ENCODE data around the gene MDM1. TPM values are rescaled to one million over a fixed set of nuclear protein-coding genes. Genes with fewer than 3 reads are reported as not detected.

Gene MDM1
- polyA plus RNA-seq, 1 donor (not counting 4 experiments of a cell fraction or from before 2014, with no cell fraction given): 7.5 TPM

DNA sequence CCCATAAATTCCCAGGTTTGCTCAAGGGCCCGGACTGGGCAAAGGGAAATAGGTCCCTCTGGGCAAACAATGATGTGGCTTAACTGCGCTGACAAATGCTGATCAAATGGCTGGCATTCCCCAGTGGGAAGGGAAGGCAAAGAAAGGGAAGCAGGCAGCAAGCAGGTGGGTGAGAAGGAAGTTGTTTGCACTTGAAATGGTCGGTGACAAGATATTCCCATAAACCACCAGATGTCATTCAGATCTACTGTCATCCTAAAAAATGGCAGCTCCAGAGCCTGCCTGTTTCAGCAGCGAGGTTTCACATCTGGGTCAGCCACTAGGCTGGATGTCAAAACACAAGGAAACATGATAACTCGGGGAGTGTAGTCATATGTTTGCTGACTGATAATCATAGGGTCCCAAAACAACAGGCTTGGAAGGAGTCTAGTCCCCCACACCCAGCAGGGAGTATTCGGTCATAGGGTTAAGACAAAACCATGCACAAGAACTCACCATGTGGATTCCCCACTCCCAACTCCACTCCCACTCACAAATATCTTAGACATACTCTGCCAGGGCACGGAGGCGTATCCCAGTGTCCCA, 37.9 kb upstream of the MDM1 start:
- Histone ChIP-seq H3K27ac (ENCODE audit: control insufficient read depth, insufficient read depth, low read length) (no peak overlapping the region), H3K36me3 (ENCODE audit: control insufficient read depth in 2 of 2, extremely low read depth in 1 of 2, insufficient read depth in 2 of 2, low read length in 2 of 2) (no peaks in the 10 kb centered on the region), H3K9me1 (ENCODE audit: control insufficient read depth, extremely low read depth, insufficient read depth, low read length) (no peaks in the 10 kb centered on the region), H3K9me3 (ENCODE audit: control insufficient read depth, low read depth, low read length) (no peaks in the 10 kb centered on the region), H4K20me1 (ENCODE audit: control insufficient read depth, extremely low read depth, insufficient read depth, low read length) (no peaks in the 10 kb centered on the region), H2AFZ (ENCODE audit: control insufficient read depth, low read length) (no peak overlapping the region), H3K4me2 (ENCODE audit: control insufficient read depth, extremely low read depth, insufficient read depth, low read depth, low read length) (no peak overlapping the region), H3K27me3 (ENCODE audit: control insufficient read depth, extremely low read depth, insufficient read depth, low read length) (no peaks in the 10 kb centered on the region), H3K79me2 (ENCODE audit: control insufficient read depth, insufficient read depth, low read length) (no peaks in the 10 kb centered on the region), H3K4me1 (ENCODE audit: control insufficient read depth, extremely low read depth, insufficient read depth, low read length) (peaks cover 10% of the 10 kb centered on the region), H3K4me3 (ENCODE audit: control insufficient read depth in 2 of 3, extremely low read depth in 1 of 3, insufficient read depth in 2 of 3, low read depth in 1 of 3, low read length in 3 of 3) (no peak overlapping the region), H3K9ac (ENCODE audit: control insufficient read depth, extremely low read depth, insufficient read depth, low read length) (no peak overlapping the region)
- no peak for FAIRE-seq
- no peak for DNase-seq (ENCODE audit: low read depth, low spot score)
- dilution Hi-C loops (cut with MboI; ENCODE audit: extremely low pct_ligation_motif_present, low sequenced_read_pairs): no loop called here
- TF ChIP-seq CTCF (optimal IDR thresholded peaks at IDR 0.05 in 1 of 3, IDR thresholded peaks at IDR 0.05 in 1 of 3, conservative IDR thresholded peaks at IDR 0.05 in 1 of 3; ENCODE audit: extremely low read depth in 1 of 3, insufficient read depth in 2 of 3, low read length in 3 of 3) (no peak), EZH2 (IDR thresholded peaks at IDR 0.05; ENCODE audit: low read length) (no peak)

DNA sequence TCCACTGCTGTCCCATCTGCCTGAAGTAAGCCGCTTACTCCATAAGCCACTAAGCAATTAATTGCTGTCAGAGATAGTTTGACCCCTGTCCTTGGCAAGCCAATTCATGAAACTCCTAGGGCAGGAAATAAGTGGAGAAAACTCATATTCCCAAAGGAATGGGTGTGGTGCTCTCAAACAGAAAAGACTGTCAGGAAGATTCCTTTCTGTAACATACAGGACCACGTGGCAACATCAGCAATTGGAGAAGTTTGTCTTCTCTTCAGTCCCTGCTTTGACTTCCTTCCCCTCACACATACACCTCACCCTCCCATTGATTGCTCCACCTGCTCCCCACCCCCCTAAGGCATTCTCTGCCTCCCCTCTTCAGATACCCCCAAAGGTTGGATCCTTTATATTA, 36.2 kb upstream of the MDM1 start:
- H4K20me1 ChIP-seq (ENCODE audit: control insufficient read depth, extremely low read depth, insufficient read depth, low read length): no peaks in the 10 kb centered on the region
- H2AFZ ChIP-seq (ENCODE audit: control insufficient read depth, low read length): no peak overlapping the region
- H3K4me1 ChIP-seq (ENCODE audit: control insufficient read depth, extremely low read depth, insufficient read depth, low read length): peaks cover 8% of the 10 kb centered on the region
- H3K4me2 ChIP-seq (ENCODE audit: control insufficient read depth, extremely low read depth, insufficient read depth, low read depth, low read length): no peak overlapping the region
- no peak overlapping the region for H3K4me3 ChIP-seq (ENCODE audit: control insufficient read depth in 2 of 3, extremely low read depth in 1 of 3, insufficient read depth in 2 of 3, low read depth in 1 of 3, low read length in 3 of 3)
- H3K9ac ChIP-seq (ENCODE audit: control insufficient read depth, extremely low read depth, insufficient read depth, low read length): no peak overlapping the region
- no peak for DNase-seq (ENCODE audit: low read depth, low spot score)
- dilution Hi-C loops (cut with MboI; ENCODE audit: extremely low pct_ligation_motif_present, low sequenced_read_pairs): no loop called here
- H3K27me3 ChIP-seq (ENCODE audit: control insufficient read depth, extremely low read depth, insufficient read depth, low read length): no peaks in the 10 kb centered on the region
- no peaks in the 10 kb centered on the region for H3K36me3 ChIP-seq (ENCODE audit: control insufficient read depth in 2 of 2, extremely low read depth in 1 of 2, insufficient read depth in 2 of 2, low read length in 2 of 2)
- H3K9me3 ChIP-seq (ENCODE audit: control insufficient read depth, low read depth, low read length): no peaks in the 10 kb centered on the region
- H3K27ac ChIP-seq (ENCODE audit: control insufficient read depth, insufficient read depth, low read length): no peak overlapping the region
- H3K79me2 ChIP-seq (ENCODE audit: control insufficient read depth, insufficient read depth, low read length): no peaks in the 10 kb centered on the region
- FAIRE-seq: no peak
- no peaks in the 10 kb centered on the region for H3K9me1 ChIP-seq (ENCODE audit: control insufficient read depth, extremely low read depth, insufficient read depth, low read length)
- TF ChIP-seq EZH2 (IDR thresholded peaks at IDR 0.05; ENCODE audit: low read length): no peak
- TF ChIP-seq CTCF (optimal IDR thresholded peaks at IDR 0.05 in 1 of 3, IDR thresholded peaks at IDR 0.05 in 1 of 3, conservative IDR thresholded peaks at IDR 0.05 in 1 of 3; ENCODE audit: extremely low read depth in 1 of 3, insufficient read depth in 2 of 3, low read length in 3 of 3): no peak
